Endothelial cell of umbilical vein (primary cell): ENCODE results near the gene RYR2. TPM values are rescaled to one million over a fixed set of nuclear protein-coding genes. Genes with fewer than 3 reads are reported as not detected.

Experiments
- BruUV-seq: library from RNA; stranded (reverse); fragments of 400-500 nt; replicated peaks from 2 replicates; lab custom pipeline; 2021; lab: Mats Ljungman, UMichigan
- CTCF ChIA-PET: fragments of 300-600, 350-600 bp; sonication (Branson Sonifier 250); formaldehyde crosslinking; loops from one replicate; lab custom pipeline; 2021; ENCODE audit warnings: antibody characterized with exemption, inconsistent platforms; lab: Charles Lee
- POLR2A ChIA-PET: fragments of 300-600, 350-600 bp; sonication (Branson Sonifier 250); formaldehyde crosslinking; loops from one replicate; lab custom pipeline; 2021; ENCODE audit warnings: antibody characterized with exemption, inconsistent platforms; lab: Charles Lee
- DNase-seq: peaks from one replicate; pipeline ENCODE4 v3.0.0-alpha.2; 2011; ENCODE audit warnings: low read depth, low spot score
- FAIRE-seq: peaks from 2 replicates; lab custom pipeline; 2011; peaks lifted over from hg19 to GRCh38; lab: Jason Lieb, UNC
- H2AFZ ChIP-seq: 2 replicates; pipeline ENCODE4 v1.6.0; 2012; ENCODE audit warnings: low read depth, low read length, control low read depth, inconsistent platforms
- H3K27ac ChIP-seq: 2 replicates; pipeline ENCODE4 v1.5.1; 2011; ENCODE audit warnings: low read depth, mild to moderate bottlenecking, control low read depth, low read length, moderate library complexity; ENCODE audit not compliant: insufficient read depth
- H3K27me3 ChIP-seq, 2 experiments: 2 replicates each; pipeline versions ENCODE4 v1.6.0 to v1.6.1; 2011; ENCODE audit warnings: low read length in 2 of 2, mixed read lengths in 1 of 2; ENCODE audit not compliant: control insufficient read depth in 2 of 2, insufficient read depth in 2 of 2
- H3K36me3 ChIP-seq, 2 experiments: 2 replicates in 1 of 2; 3 replicates in 1 of 2; pipeline ENCODE4 v1.5.1; 2011; ENCODE audit warnings: low read length in 2 of 2, mild to moderate bottlenecking in 1 of 2, moderate library complexity in 1 of 2; ENCODE audit not compliant: control insufficient read depth in 2 of 2, insufficient read depth in 2 of 2; ENCODE audit errors: extremely low read depth in 1 of 2
- H3K4me1 ChIP-seq: 3 replicates; pipeline ENCODE4 v1.5.1; 2011; ENCODE audit warnings: mild to moderate bottlenecking, low read length; ENCODE audit not compliant: control insufficient read depth, insufficient read depth; ENCODE audit errors: extremely low read depth
- H3K4me2 ChIP-seq: 2 replicates; pipeline ENCODE4 v1.6.1; 2011; ENCODE audit warnings: low read length, control low read depth, mixed read lengths; ENCODE audit not compliant: insufficient read depth
- H3K4me3 ChIP-seq, 3 experiments: fragments of 200-600 bp in 1 of 3; sonication (generic), shearing (Covaris generic) in 1 of 3; replicated peaks in 1 of 3; 2 replicates each; pipeline ENCODE4 v1.5.1; 2011 to 2016; ENCODE audit warnings: control low read depth in 3 of 3, low read length in 3 of 3, mild to moderate bottlenecking in 2 of 3, inconsistent platforms in 1 of 3, low read depth in 1 of 3, moderate library complexity in 1 of 3; ENCODE audit not compliant: insufficient read depth in 1 of 3
- H3K79me2 ChIP-seq: 2 replicates; pipeline ENCODE4 v1.6.0; 2012; ENCODE audit warnings: low read length, inconsistent platforms; ENCODE audit not compliant: control insufficient read depth, insufficient read depth
- H3K9ac ChIP-seq: replicated peaks from 2 replicates; pipeline ENCODE3; 2011; ENCODE audit warnings: low read length, control low read depth; ENCODE audit not compliant: insufficient read depth; ENCODE audit errors: extremely low read depth
- H3K9me1 ChIP-seq: replicated peaks from 3 replicates; pipeline ENCODE4 v1.6.0; 2011; ENCODE audit warnings: mild to moderate bottlenecking, low read length; ENCODE audit not compliant: control insufficient read depth, insufficient read depth; ENCODE audit errors: extremely low read depth
- H3K9me3 ChIP-seq: replicated peaks from 2 replicates; pipeline ENCODE4 v1.5.1; 2012; ENCODE audit warnings: low read length, inconsistent platforms; ENCODE audit not compliant: control insufficient read depth, insufficient read depth
- H4K20me1 ChIP-seq: replicated peaks from 2 replicates; pipeline ENCODE3; 2011; ENCODE audit warnings: mild to moderate bottlenecking, low read length; ENCODE audit not compliant: control insufficient read depth, insufficient read depth; ENCODE audit errors: extremely low read depth
- CTCF ChIP-seq, 2 donors: IDR thresholded peaks; 1 replicate in 1 of 2; 2 replicates in 1 of 2; pipeline ENCODE4 v1.5.1; 2011; ENCODE audit warnings: low read length in 2 of 2, mild to moderate bottlenecking in 2 of 2, moderate library complexity in 2 of 2, control low read depth in 1 of 2, inconsistent platforms in 1 of 2, low read depth in 1 of 2; ENCODE audit not compliant: insufficient read depth in 1 of 2; ENCODE audit errors: extremely low read depth in 1 of 2
- EZH2 ChIP-seq: IDR thresholded peaks from 2 replicates; pipeline ENCODE4 v1.6.1; 2012; ENCODE audit warnings: borderline replicate concordance, low read depth, mild to moderate bottlenecking, moderate library complexity, low read length, inconsistent platforms; ENCODE audit not compliant: severe bottlenecking
- FOS ChIP-seq: IDR thresholded peaks from 2 replicates; pipeline ENCODE4 v1.6.1; 2011; ENCODE audit warnings: mild to moderate bottlenecking, low read length, moderate library complexity, borderline replicate concordance; ENCODE audit not compliant: insufficient read depth
- GATA2 ChIP-seq: IDR thresholded peaks from 2 replicates; pipeline ENCODE4 v1.7.0; 2011; ENCODE audit warnings: low read depth, mild to moderate bottlenecking, moderate library complexity, mixed read lengths, low read length; ENCODE audit not compliant: insufficient read length, insufficient read depth
- JUN ChIP-seq: IDR thresholded peaks from 2 replicates; pipeline ENCODE4 v1.6.1; 2011; ENCODE audit warnings: borderline replicate concordance, low read depth; ENCODE audit not compliant: insufficient read length, insufficient read depth
- MAX ChIP-seq: IDR thresholded peaks from 2 replicates; pipeline ENCODE4 v1.6.1; 2011; ENCODE audit not compliant: insufficient read depth, insufficient read length
- MYC ChIP-seq: IDR thresholded peaks from one replicate; pipeline ENCODE4 v1.6.1; 2011; ENCODE audit warnings: mild to moderate bottlenecking, low read depth, low read length
- POLR2A ChIP-seq: IDR thresholded peaks from 2 replicates; pipeline ENCODE4 v1.6.1; 2012; ENCODE audit warnings: low read depth, mild to moderate bottlenecking, control low read depth, low read length
- POLR2AphosphoS5 ChIP-seq: IDR thresholded peaks from 2 replicates; pipeline ENCODE4 v1.6.1; 2012; ENCODE audit warnings: low read depth, mild to moderate bottlenecking, control low read depth, low read length, moderate library complexity; ENCODE audit not compliant: insufficient read depth
- dilution Hi-C: fragments of 300-500 bp; cut with MboI; formaldehyde crosslinking; loops from one replicate; pipeline ENCODE4 v1.15.0; 2019; ENCODE audit warnings: low sequenced_read_pairs; ENCODE audit not compliant: extremely low pct_ligation_motif_present
- intact Hi-C: fragments of 100-400 bp; cut with micrococcal nuclease; formaldehyde crosslinking; loops from one replicate; pipeline ENCODE4 v1.10.0; 2022
- polyA plus RNA-seq, 4 experiments: library from polyadenylated mRNA; depleted of rRNA in 3 of 4; stranded (reverse) in 3 of 4; unstranded in 1 of 4; fragments of >200 nt; gene quantifications; 2 replicates each; pipeline versions ENCODE4 v1.2.1 to v1.2.3, GENCODE V29; 2011 to 2012; ENCODE audit warnings: missing spikeins in 1 of 4
- total RNA-seq: library from RNA; stranded (reverse); gene quantifications from 2 replicates; pipeline ENCODE4 v1.2.3, GENCODE V29; 2021

Gene RYR2
- total and polyA plus RNA-seq, 2 donors (not counting 3 experiments of a cell fraction or from before 2014, with no cell fraction given), result not detected

DNA sequence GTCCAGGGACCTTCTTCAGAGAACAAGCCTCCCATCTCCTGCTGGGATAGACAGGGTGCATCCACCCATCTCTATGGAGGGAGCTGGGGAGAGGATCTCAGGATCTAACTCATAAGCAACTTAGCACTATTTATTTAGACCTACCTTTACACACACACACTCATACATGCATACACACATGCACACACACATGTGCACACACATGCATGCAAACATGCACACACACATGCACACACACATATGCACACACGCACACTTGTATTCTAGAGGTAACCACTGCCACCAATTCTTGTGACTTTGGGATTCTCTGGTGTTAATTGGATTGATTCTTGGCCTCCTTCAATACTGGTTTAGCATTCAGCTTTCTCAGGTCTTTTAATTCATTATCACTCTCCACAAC lies 47.5 kb upstream of the RYR2 start:
- H3K4me2 ChIP-seq, result no peak overlapping the region
- H3K27me3 ChIP-seq, result no peaks in the 10 kb centered on the region
- DNase-seq (no peak), FAIRE-seq (no peak)
- no peak overlapping the region for H3K27ac ChIP-seq
- H3K36me3 ChIP-seq, result no peaks in the 10 kb centered on the region
- no peaks in the 10 kb centered on the region for H3K9me1 ChIP-seq
- dilution Hi-C loops, result no loop called here
- H3K4me3 ChIP-seq, result no peak overlapping the region
- CTCF ChIA-PET, result no interaction called here
- no peak overlapping the region for H2AFZ ChIP-seq
- H3K9me3 ChIP-seq, result peaks cover 2% of the 10 kb centered on the region
- BruUV-seq, result no TSS peak
- H3K4me1 ChIP-seq, result no peaks in the 10 kb centered on the region
- no peaks in the 10 kb centered on the region for H4K20me1 ChIP-seq
- H3K79me2 ChIP-seq, result no peaks in the 10 kb centered on the region
- POLR2A ChIA-PET, result no interaction called here
- intact Hi-C loops, result no loop called here
- TF ChIP-seq POLR2AphosphoS5 (no peak), GATA2 (no peak), FOS (no peak), JUN (no peak), POLR2A (no peak), MAX (no peak), CTCF (IDR thresholded peaks at IDR 0.05; ENCODE audit: extremely low read depth in 1 of 2, insufficient read depth in 1 of 2, low read depth in 1 of 2, low read length in 2 of 2) (no peak), MYC (no peak), EZH2 (no peak)
- no peak overlapping the region for H3K9ac ChIP-seq
